Activated CD8-positive, alpha-beta T cell treated with anti-CD3 and anti-CD28 coated beads, Interleukin-2, amount 10 ng/mL, durations not matched to agents 7 days and 5 days (primary cell): ENCODE results near the gene FGF2. TPM values are rescaled to one million over a fixed set of nuclear protein-coding genes. Genes with fewer than 3 reads are reported as not detected.

Experiments used
- ATAC-seq: fragments of 150-1000 bp; cut with Tn5 transposase; one replicate; pipeline ENCODE4 v1.10.0; 2021; ENCODE audit warnings: moderate library complexity
- CTCF ChIA-PET: fragments of 350-600 bp; sonication (Branson Sonifier 250); formaldehyde crosslinking; loops from one replicate; lab custom pipeline; 2021; ENCODE audit warnings: antibody characterized with exemption; lab: Charles Lee
- POLR2A ChIA-PET: fragments of 350-600 bp; sonication (Branson Sonifier 250); formaldehyde crosslinking; loops from one replicate; lab custom pipeline; 2021; ENCODE audit warnings: antibody characterized with exemption; lab: Charles Lee
- DNase-seq: peaks from one replicate; pipeline ENCODE4 v3.0.0-alpha.2; 2020
- H3K27ac Mint-ChIP-seq: one replicate; pipeline ENCODE4 v1.8.0; 2021; ENCODE audit warnings: mild to moderate bottlenecking, mixed read lengths
- H3K27me3 Mint-ChIP-seq: one replicate; pipeline ENCODE4 v1.8.0; 2021; ENCODE audit warnings: low read depth, mixed read lengths
- H3K36me3 Mint-ChIP-seq: one replicate; pipeline ENCODE4 v1.8.0; 2021; ENCODE audit warnings: low read depth, mixed read lengths
- H3K4me1 Mint-ChIP-seq: one replicate; pipeline ENCODE4 v1.8.0; 2021; ENCODE audit warnings: low read depth, mixed read lengths
- H3K4me3 Mint-ChIP-seq: one replicate; pipeline ENCODE4 v1.8.0; 2021; ENCODE audit warnings: mild to moderate bottlenecking, mixed read lengths
- H3K9me3 Mint-ChIP-seq: one replicate; pipeline ENCODE4 v1.8.0; 2022; ENCODE audit warnings: mixed read lengths; ENCODE audit not compliant: insufficient read depth
- total RNA-seq, 2 experiments: library from RNA; stranded (reverse); gene quantifications; one replicate each; pipeline ENCODE4 v1.2.3, GENCODE V29; 2021

Gene FGF2
- total RNA-seq, 2 experiments from 2014 or later, result 0.13 TPM; not detected in 1

DNA sequence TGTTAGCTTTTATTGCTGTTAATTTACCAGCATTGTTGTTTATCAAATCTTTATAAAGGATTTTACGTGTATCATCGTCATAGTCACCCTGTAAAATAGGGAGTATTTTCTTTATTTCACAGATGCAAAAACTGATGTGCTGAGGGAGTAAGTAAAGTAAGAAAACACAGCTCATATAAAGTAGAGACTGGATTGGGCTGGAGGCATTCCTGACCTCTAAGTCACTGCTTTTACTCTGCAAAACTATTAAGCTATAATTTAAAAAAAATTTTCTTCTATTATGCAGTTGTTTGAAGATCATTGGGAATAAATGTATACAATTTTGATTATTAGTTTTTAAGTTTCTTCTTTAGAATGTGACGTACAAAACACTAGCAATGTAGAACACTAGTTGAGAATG, 49.8 kb downstream of the FGF2 start:
- H3K4me1 Mint-ChIP-seq, result no peaks in the 10 kb centered on the region
- no peak overlapping the region for H3K4me3 Mint-ChIP-seq
- H3K9me3 Mint-ChIP-seq, result no peaks in the 10 kb centered on the region
- no peak overlapping the region for H3K27ac Mint-ChIP-seq
- H3K27me3 Mint-ChIP-seq, result peaks cover 28% of the 10 kb centered on the region
- ChIA-PET POLR2A (interaction anchor here (0.6 kb wide), 1 partner anchor 1193 kb away, joined by 3 read pairs; no protein-coding TSS in a partner anchor), CTCF (interaction anchor here (0.7 kb wide), 1 partner anchor 27 kb away, joined by 3 read pairs; no protein-coding TSS in a partner anchor)
- peaks cover 3% of the 10 kb centered on the region for H3K36me3 Mint-ChIP-seq
- no peak for ATAC-seq
- no peak for DNase-seq

- ATAC-seq, result no peak
Observed at GRCh38 chr4:122879001-122879400, 52.4 kb downstream of the FGF2 start.

GRCh38 chr4:122882857-122883735, 56.5 kb downstream of the FGF2 start:
- Mint-ChIP-seq H3K27ac (no peak overlapping the region), H3K9me3 (no peaks in the 10 kb centered on the region), H3K4me3 (no peak overlapping the region), H3K27me3 (peaks cover 12% of the 10 kb centered on the region), H3K4me1 (no peaks in the 10 kb centered on the region), H3K36me3 (peaks cover 5% of the 10 kb centered on the region)
- DNase-seq (no peak), ATAC-seq (no peak)
- ChIA-PET POLR2A (interaction anchor here (0.7 kb wide), 1 partner anchor 453 kb away, joined by 5 read pairs; no protein-coding TSS in a partner anchor), CTCF (no interaction called here)

More at GRCh38 chr4:122879001-122879400, 52.4 kb downstream of the FGF2 start:
- no peak for DNase-seq
- ChIA-PET CTCF (interaction anchor here (0.7 kb wide), 1 partner anchor 18 kb away, joined by 3 read pairs; no protein-coding TSS in a partner anchor), POLR2A (no interaction called here)
- Mint-ChIP-seq H3K4me3 (no peak overlapping the region), H3K9me3 (no peaks in the 10 kb centered on the region), H3K4me1 (no peaks in the 10 kb centered on the region), H3K36me3 (peaks cover 5% of the 10 kb centered on the region), H3K27ac (no peak overlapping the region), H3K27me3 (peaks cover 16% of the 10 kb centered on the region)

DNA sequence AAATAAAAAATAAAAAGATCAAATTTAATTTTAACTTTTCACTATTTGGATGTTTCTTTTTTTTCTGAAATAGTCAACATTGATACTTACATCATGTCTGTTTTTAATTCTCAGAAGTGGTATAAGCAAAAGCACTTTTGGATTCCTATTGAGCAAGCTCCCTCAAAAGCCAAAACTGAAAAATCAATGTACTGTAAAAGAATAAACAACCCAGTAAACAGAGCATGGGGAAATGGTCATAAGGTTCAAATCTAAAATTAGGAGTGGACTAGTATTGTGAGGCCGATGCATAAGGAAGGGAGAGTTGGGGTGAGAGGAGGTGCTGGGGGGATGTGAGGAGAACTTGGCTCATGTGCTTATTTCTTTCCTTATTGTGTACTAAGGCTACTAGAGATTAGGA, 57.9 kb downstream of the FGF2 start:
- Mint-ChIP-seq H3K27ac (no peak overlapping the region), H3K9me3 (no peaks in the 10 kb centered on the region), H3K36me3 (peaks cover 8% of the 10 kb centered on the region), H3K4me3 (no peak overlapping the region), H3K27me3 (peaks cover 6% of the 10 kb centered on the region), H3K4me1 (no peaks in the 10 kb centered on the region)
- POLR2A ChIA-PET, result no interaction called here
- ATAC-seq (no peak), DNase-seq (no peak)
- CTCF ChIA-PET, result no interaction called here

DNA sequence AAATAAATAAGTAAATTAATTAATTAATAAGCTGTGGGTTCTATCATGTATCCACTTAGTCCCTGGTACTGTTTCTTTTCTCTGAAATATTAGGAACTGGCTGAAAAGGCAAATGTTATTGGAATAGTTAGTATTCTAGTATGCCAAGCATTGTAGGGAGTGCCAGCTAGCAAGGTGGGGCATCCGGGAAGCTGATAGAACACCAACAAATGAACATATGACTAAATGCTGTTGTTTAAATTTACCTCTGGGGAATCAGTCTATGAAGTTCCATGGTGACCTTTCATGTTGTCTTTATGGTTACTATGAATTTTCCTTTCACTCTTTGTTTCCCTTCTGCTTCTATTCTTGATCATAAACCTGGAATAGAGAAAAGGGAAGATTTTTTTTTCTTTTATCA, 63.1 kb downstream of the FGF2 start:
- Mint-ChIP-seq H3K9me3 (no peaks in the 10 kb centered on the region), H3K4me1 (no peaks in the 10 kb centered on the region), H3K36me3 (peaks cover 7% of the 10 kb centered on the region), H3K4me3 (no peak overlapping the region), H3K27me3 (no peaks in the 10 kb centered on the region), H3K27ac (no peak overlapping the region)
- CTCF ChIA-PET, result interaction anchor here (0.6 kb wide), 1 partner anchor 127 kb away, joined by 3 read pairs; no protein-coding TSS in a partner anchor
- POLR2A ChIA-PET, result no interaction called here
- ATAC-seq (no peak), DNase-seq (no peak)

- H3K9me3 Mint-ChIP-seq, result no peaks in the 10 kb centered on the region
- ATAC-seq, result no peak
- no peaks in the 10 kb centered on the region for H3K4me1 Mint-ChIP-seq
- ChIA-PET POLR2A (no interaction called here), CTCF (no interaction called here)
- no peak for DNase-seq
- no peak overlapping the region for H3K4me3 Mint-ChIP-seq
- H3K36me3 Mint-ChIP-seq, result peaks cover 7% of the 10 kb centered on the region
- no peaks in the 10 kb centered on the region for H3K27me3 Mint-ChIP-seq
- no peak overlapping the region for H3K27ac Mint-ChIP-seq
Observed at GRCh38 chr4:122890147-122890795, 63.6 kb downstream of the FGF2 start.

DNA sequence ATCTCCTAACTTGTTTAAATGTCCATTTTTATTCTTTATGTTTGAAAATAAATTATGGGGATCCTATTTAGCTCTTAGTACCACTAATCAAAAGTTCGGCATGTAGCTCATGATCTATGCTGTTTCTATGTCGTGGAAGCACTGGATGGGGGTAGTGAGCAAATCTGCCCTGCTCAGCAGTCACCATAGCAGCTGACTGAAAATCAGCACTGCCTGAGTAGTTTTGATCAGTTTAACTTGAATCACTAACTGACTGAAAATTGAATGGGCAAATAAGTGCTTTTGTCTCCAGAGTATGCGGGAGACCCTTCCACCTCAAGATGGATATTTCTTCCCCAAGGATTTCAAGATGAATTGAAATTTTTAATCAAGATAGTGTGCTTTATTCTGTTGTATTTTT, 68.2 kb downstream of the FGF2 start:
- H3K4me1 Mint-ChIP-seq, result no peaks in the 10 kb centered on the region
- ChIA-PET POLR2A (no interaction called here), CTCF (no interaction called here)
- no peak overlapping the region for H3K27ac Mint-ChIP-seq
- DNase-seq (no peak), ATAC-seq (no peak)
- H3K27me3 Mint-ChIP-seq, result no peaks in the 10 kb centered on the region
- H3K36me3 Mint-ChIP-seq, result peaks cover 4% of the 10 kb centered on the region
- no peak overlapping the region for H3K4me3 Mint-ChIP-seq
- H3K9me3 Mint-ChIP-seq, result no peaks in the 10 kb centered on the region

DNA sequence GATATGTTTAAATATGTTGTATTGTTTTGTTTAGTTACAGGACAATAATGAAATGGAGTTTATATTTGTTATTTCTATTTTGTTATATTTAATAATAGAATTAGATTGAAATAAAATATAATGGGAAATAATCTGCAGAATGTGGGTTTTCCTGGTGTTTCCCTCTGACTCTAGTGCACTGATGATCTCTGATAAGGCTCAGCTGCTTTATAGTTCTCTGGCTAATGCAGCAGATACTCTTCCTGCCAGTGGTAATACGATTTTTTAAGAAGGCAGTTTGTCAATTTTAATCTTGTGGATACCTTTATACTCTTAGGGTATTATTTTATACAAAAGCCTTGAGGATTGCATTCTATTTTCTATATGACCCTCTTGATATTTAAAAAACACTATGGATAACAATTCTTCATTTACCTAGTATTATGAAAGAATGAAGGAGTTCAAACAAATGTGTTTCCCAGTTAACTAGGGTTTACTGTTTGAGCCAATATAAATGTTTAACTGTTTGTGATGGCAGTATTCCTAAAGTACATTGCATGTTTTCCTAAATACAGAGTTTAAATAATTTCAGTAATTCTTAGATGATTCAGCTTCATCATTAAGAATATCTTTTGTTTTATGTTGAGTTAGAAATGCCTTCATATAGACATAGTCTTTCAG, 68.8 kb downstream of the FGF2 start:
- H3K36me3 Mint-ChIP-seq, result peaks cover 9% of the 10 kb centered on the region
- no peaks in the 10 kb centered on the region for H3K9me3 Mint-ChIP-seq
- ChIA-PET CTCF (no interaction called here), POLR2A (no interaction called here)
- no peaks in the 10 kb centered on the region for H3K27me3 Mint-ChIP-seq
- H3K27ac Mint-ChIP-seq, result no peak overlapping the region
- H3K4me3 Mint-ChIP-seq, result no peak overlapping the region
- ATAC-seq (no peak), DNase-seq (no peak)
- no peaks in the 10 kb centered on the region for H3K4me1 Mint-ChIP-seq

DNA sequence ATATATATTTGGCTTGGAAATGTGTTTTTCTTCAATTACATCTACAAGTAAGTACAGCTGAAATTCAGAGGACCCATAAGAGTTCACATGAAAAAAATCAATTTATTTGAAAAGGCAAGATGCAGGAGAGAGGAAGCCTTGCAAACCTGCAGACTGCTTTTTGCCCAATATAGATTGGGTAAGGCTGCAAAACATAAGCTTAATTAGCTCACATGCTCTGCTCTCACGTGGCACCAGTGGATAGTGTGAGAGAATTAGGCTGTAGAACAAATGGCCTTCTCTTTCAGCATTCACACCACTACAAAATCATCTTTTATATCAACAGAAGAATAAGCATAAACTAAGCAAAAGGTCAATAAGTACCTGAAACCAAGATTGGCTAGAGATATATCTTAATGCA, 69.6 kb downstream of the FGF2 start:
- CTCF ChIA-PET, result interaction anchor here (1.0 kb wide), 1 partner anchor 17 kb away, joined by 3 read pairs; no protein-coding TSS in a partner anchor
- Mint-ChIP-seq H3K27me3 (no peaks in the 10 kb centered on the region), H3K27ac (no peak overlapping the region), H3K4me3 (no peak overlapping the region), H3K36me3 (peaks cover 10% of the 10 kb centered on the region), H3K4me1 (no peaks in the 10 kb centered on the region), H3K9me3 (no peaks in the 10 kb centered on the region)
- ATAC-seq, result no peak
- POLR2A ChIA-PET, result no interaction called here
- DNase-seq, result no peak

GRCh38 chr4:122898370-122899150, 71.9 kb downstream of the FGF2 start:
- CTCF ChIA-PET, result no interaction called here
- ATAC-seq (no peak), DNase-seq (no peak)
- H3K27ac Mint-ChIP-seq, result no peak overlapping the region
- H3K4me1 Mint-ChIP-seq, result no peaks in the 10 kb centered on the region
- H3K4me3 Mint-ChIP-seq, result no peak overlapping the region
- H3K27me3 Mint-ChIP-seq, result no peaks in the 10 kb centered on the region
- POLR2A ChIA-PET, result no interaction called here
- H3K9me3 Mint-ChIP-seq, result no peaks in the 10 kb centered on the region
- peaks cover 5% of the 10 kb centered on the region for H3K36me3 Mint-ChIP-seq

DNA sequence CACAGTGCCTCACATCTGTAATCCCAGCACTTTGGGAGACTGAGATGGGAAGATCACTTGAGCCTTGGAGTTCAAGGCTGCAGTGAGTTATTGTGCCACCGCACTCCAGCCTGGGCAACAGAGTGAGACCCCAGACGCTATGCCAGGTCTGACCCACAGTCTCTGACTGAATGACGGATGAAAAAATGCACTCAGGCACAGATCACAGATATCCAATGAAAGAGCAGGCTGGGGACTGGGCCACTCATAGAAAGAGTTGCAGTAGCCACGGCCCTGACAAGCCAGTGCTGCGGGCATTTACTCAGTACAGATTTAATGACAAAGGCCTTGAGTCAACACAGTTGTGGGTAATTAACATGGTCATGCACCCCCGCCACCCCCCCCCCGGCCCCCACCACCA, 73.1 kb downstream of the FGF2 start:
- H3K4me1 Mint-ChIP-seq, result no peaks in the 10 kb centered on the region
- ChIA-PET CTCF (no interaction called here), POLR2A (no interaction called here)
- H3K36me3 Mint-ChIP-seq, result peaks cover 5% of the 10 kb centered on the region
- no peak overlapping the region for H3K4me3 Mint-ChIP-seq
- no peaks in the 10 kb centered on the region for H3K9me3 Mint-ChIP-seq
- no peaks in the 10 kb centered on the region for H3K27me3 Mint-ChIP-seq
- ATAC-seq (no peak), DNase-seq (no peak)
- H3K27ac Mint-ChIP-seq, result no peak overlapping the region
